Omental fat pad (tissue), 4 donors: Measurements from ENCODE around the gene RPS26. TPM values are rescaled to one million over a fixed set of nuclear protein-coding genes. Genes with fewer than 3 reads are reported as not detected.
"Not testable (repeated sequence)": the region's sequence is repeated elsewhere in the genome, so short reads cannot be mapped to it uniquely, and the experiment has no call there.

Experiments used
- ATAC-seq: fragments of 150-250 bp; one replicate; pipeline ENCODE4 v1.9.1; 2016; ENCODE audit warnings: mild to moderate bottlenecking, moderate library complexity; ENCODE audit not compliant: low FRiP score
- DNase-seq: peaks from one replicate; pipeline ENCODE4 v3.0.0-alpha.2; 2019; ENCODE audit warnings: low spot score
- CTCF ChIP-seq, 3 donors: fragments of 450-650 bp; IDR thresholded peaks; one replicate each; pipeline ENCODE4 v1.5.1; 2016 to 2017; ENCODE audit warnings: antibody characterized with exemption in 3 of 3, mild to moderate bottlenecking in 3 of 3, moderate library complexity in 2 of 3
- total RNA-seq, 4 donors: library from RNA; depleted of rRNA; stranded (reverse); fragments of >200 nt; gene quantifications; one replicate each; pipeline ENCODE4 v1.1.0, GENCODE V29; 2016

RPS26 gene
- total RNA-seq, 4 donors from 2014 or later: 482 to 1,592 (median 1,024) TPM

DNA sequence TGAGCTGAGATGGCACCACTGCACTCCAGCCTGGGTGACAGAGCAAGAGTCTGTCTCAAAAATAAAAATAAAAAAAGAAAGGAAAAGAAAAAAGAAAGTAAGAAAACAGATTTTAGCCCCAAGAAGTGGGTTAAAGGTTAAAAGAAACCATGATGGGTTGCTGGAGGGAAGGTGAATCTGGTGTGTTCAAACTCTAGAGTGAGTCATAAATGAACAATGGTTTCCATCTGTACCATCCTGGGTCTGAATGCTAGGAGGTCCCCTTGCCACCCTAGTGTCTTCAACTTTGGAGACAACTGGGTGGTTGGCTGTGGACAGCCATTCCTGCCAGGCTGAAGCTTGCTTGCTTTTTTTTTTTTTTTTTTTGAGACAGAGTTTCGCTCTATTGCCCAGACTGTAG, 1.6 kb upstream of the RPS26 start:
- TF ChIP-seq CTCF (IDR thresholded peaks at IDR 0.05): no peak
- no peak for ATAC-seq

DNA sequence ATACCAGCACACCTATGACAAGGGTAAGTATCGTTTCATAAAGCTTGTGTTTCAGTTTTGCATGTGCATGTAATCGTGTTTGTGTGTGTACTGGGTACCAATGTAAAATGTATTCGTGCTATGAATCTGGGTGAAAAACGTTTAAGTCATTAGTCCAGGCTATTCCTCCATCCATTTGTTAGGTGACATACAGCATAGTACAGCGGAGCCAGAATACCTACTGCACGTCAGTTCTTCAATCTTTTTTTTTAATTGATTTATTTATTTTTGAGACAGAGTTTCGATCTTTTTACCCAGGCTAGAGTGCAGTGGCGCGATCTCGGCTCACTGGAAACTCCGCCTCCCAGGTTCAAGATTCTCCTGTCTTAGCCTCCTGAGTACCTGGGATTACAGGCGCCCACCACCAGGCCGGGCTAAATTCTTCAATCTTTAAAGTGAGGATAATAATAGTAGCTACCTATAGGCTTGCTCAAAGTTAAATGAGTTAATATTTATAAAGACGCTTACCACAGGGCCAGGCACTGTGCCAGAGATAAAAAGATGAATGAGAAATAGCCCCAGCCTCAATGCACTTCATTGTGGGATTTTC, 661 bp upstream of the RPS26 start:
- no peak for TF ChIP-seq CTCF (IDR thresholded peaks at IDR 0.05)
- no peak for ATAC-seq
- DNase-seq: no peak

More for the DNA sequence above, 1.6 kb upstream of the RPS26 start:
- DNase-seq: no peak

- ATAC-seq, DNase-seq: not testable (repeated sequence)
Observed at GRCh38 chr12:56042430-56042813, 704 bp downstream of the RPS26 start.

DNA sequence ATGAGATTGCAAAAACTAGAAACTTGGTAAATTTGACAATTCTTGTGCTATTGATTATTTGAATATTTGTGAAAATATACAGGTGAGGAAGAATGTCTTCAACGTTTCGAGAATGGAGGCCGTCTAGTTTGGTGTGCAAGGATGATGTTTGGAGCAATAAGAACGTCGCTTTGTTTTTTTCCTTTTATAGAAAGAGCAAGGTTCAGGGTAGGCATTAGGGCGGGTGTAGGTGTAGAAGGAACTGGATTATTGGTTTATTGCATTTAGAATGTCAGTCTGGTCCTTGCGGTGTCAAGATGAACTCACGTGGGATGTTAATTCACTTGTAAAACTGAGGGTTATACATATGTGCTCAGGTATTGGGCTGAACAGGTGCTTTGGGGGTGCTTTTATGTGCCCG, 1.1 kb downstream of the RPS26 start:
- no peak for DNase-seq
- no peak for ATAC-seq
- no peak for TF ChIP-seq CTCF (IDR thresholded peaks at IDR 0.05)

DNA sequence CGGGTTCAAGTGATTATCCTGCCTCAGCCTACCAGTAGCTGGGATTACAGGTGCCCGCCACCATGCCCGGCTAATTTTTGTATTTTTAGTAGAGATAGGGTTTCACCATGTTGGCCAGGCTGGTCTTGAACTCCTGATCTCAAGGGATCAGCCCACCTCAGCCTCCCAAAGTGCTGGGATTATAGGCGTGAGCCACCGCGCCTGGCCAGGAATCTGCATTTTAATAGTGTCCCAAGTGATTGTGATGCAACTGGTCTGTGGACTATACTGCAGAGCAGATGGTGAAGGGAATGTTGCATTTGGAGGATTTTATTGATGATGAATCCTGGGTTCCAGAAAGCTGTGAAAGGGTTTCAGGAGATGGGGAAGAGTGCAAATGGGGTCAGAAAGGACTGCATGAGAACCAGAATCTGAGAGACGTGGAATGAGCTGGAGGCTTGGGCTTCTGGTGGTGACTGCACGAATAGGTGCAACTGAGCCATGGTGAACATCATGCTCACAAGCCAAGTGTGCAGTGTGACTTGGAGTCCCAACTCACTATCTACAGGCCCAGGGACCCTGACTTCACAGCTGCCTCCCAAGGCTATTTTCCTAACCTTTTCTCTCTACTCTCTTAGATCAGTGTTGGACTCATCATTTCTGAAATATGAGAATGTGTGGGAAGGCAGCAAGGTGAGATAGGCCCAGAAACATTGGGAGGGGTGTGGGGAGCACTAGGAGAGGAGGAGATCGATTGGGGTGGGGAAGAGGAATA, 4.5 kb downstream of the RPS26 start:
- no peak for TF ChIP-seq CTCF (IDR thresholded peaks at IDR 0.05)
- no peak for DNase-seq
- no peak for ATAC-seq

- TF ChIP-seq CTCF (IDR thresholded peaks at IDR 0.05): no peak
- DNase-seq (no peak), ATAC-seq (no peak)
Observed at GRCh38 chr12:56053407-56053893, 11.7 kb downstream of the RPS26 start.

GRCh38 chr12:56059964-56060363, 18.2 kb downstream of the RPS26 start:
- ATAC-seq: not testable (repeated sequence)

DNA sequence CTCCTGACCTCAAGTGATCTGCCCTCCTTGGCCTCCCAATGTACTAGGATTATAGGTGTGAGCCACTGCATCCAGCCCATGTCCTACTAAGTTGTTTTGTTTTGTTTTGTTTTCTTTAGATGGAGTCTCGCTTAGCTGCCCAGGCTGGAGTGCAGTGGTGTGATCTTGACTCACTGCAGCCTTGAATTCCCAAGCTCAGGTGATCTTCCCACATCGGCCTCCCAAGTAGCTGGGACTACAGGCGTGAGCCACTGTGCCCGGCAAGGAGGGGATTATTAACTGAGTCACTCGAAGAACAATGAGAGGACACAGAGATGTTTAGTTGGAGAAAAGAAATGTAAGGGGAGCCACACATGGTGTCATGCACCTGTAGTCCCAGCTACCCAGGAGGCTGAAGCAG, 20.3 kb downstream of the RPS26 start:
- DNase-seq: no peak
- TF ChIP-seq CTCF (IDR thresholded peaks at IDR 0.05): no peak

More at GRCh38 chr12:56059964-56060363, 18.2 kb downstream of the RPS26 start:
- DNase-seq: not testable (repeated sequence)

More for the DNA sequence above, 20.3 kb downstream of the RPS26 start:
- ATAC-seq: no peak
